K562 (cell line): Measurements from ENCODE around the gene IP6K2.

Experiments used
- ATF2 ChIP-seq: sonication (generic); formaldehyde crosslinking; IDR thresholded peaks from 2 replicates; pipeline ENCODE4 v1.8.1; 2022; ENCODE audit warnings: missing genetic modification reagents
- BDP1 ChIP-seq: IDR thresholded peaks from 3 replicates; pipeline ENCODE4 v1.6.1; 2011; ENCODE audit not compliant: insufficient read length, insufficient read depth
- CEBPB ChIP-seq: fragments of 450-650 bp; IDR thresholded peaks from 2 replicates; pipeline ENCODE4 v1.6.1; 2016; ENCODE audit warnings: missing genetic modification characterization, missing compliant biosample characterization
- GTF2F1 ChIP-seq: IDR thresholded peaks from 2 replicates; pipeline ENCODE4 v1.6.1; 2011; ENCODE audit warnings: low read depth, low read length, improper control_type of control experiment
- HMBOX1 ChIP-seq: sonication (generic); IDR thresholded peaks from 2 replicates; pipeline ENCODE4 v1.6.1; 2016
- JUND ChIP-seq, 2 experiments: IDR thresholded peaks; 2 replicates in 1 of 2; 3 replicates in 1 of 2; pipeline ENCODE4 v1.6.1; 2011; ENCODE audit warnings: borderline replicate concordance in 2 of 2, low read depth in 2 of 2, low read length in 2 of 2, improper control_type of control experiment in 1 of 2, missing biosample characterization in 1 of 2, missing genetic modification characterization in 1 of 2, missing genetic modification reagents in 1 of 2
- RFX1 ChIP-seq: fragments of 450-650 bp; IDR thresholded peaks from 2 replicates; pipeline ENCODE4 v1.6.1; 2016; ENCODE audit warnings: mild to moderate bottlenecking, moderate library complexity
- SREBF1 ChIP-seq: fragments of 150-350 bp; IDR thresholded peaks from 2 replicates; pipeline ENCODE4 v1.6.1; 2014; ENCODE audit warnings: antibody characterized with exemption, low read depth, low read length, borderline replicate concordance
- ZEB2 ChIP-seq: fragments of 450-650 bp; IDR thresholded peaks from 2 replicates; pipeline ENCODE4 v1.6.1; 2016

DNA sequence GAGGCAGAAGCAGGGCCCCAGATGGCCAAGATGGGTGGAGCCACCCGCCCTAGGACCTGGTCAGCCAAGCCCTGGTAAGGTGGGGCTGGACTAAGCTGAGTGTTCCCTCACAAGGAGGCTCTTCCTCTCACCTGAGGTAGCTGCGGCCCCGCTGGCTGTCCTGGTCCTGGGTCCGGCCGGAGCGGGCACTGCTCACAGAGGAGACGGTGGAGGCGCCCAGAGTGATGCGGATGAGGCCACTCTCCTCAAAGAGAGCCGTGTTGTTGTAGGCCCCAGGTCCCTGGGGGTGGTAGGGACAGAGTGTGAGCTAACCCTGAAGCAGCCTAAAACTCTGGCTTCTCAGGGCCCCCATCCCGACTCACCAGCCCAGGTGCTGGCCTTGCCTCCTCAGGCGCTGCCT, 74.4 kb downstream of the IP6K2 start:
- no peak for TF ChIP-seq HMBOX1
- no peak for TF ChIP-seq CEBPB (tag)
- TF ChIP-seq SREBF1, result no peak
- no peak for TF ChIP-seq RFX1
- TF ChIP-seq ATF2, result no peak
- TF ChIP-seq JUND (IDR thresholded peaks at IDR 0.05; ENCODE audit: borderline replicate concordance, low read depth, low read length), result no peak
- TF ChIP-seq JUND (tag; IDR thresholded peaks at IDR 0.05; ENCODE audit: borderline replicate concordance, low read depth, low read length), result no peak
- no peak for TF ChIP-seq GTF2F1
- no peak for TF ChIP-seq ZEB2
- TF ChIP-seq BDP1, result no peak
